GM10266 (cell line): Measurements from ENCODE around the gene BIRC7.

Source experiments
- DNase-seq: peaks from one replicate; pipeline ENCODE4 v3.0.0; 2012; ENCODE audit errors: extremely low spot score
- CTCF ChIP-seq: IDR thresholded peaks from 2 replicates; pipeline ENCODE4 v1.5.1; 2012; ENCODE audit warnings: mild to moderate bottlenecking, low read depth; ENCODE audit not compliant: control insufficient read depth, insufficient read depth; ENCODE audit errors: missing control alignments

Gene BIRC7

DNA sequence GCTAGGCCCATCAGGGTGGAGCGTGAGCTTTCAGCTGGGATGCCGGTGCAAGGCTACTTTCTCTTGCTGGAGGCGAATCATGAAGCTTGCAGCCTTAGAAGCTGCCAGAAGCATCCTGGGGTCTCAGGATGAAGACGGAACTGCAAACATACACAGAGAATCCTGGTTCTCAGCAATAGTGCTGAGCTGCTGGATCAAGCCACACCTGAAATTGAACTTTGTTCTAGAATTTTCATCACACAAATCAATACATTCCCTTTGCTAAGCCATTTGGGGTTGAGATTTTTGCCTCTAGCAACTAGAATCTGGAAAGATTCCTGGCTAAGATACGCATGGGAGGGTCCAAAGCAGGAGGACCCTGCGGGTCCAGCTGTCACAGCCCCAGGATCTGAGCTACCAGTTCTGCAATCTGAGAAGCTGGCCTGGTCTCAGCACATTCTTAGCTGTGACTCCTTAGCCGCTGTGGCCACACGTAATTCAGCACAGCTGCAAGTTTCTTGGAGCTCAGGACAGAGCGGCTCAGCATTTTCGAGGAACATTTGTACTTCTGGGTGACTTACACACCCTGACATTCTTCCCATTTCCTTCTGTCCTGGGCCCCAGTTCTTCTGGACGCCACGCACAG lies 30.3 kb downstream of the BIRC7 start:
- no peak for TF ChIP-seq CTCF
- DNase-seq: no peak

DNA sequence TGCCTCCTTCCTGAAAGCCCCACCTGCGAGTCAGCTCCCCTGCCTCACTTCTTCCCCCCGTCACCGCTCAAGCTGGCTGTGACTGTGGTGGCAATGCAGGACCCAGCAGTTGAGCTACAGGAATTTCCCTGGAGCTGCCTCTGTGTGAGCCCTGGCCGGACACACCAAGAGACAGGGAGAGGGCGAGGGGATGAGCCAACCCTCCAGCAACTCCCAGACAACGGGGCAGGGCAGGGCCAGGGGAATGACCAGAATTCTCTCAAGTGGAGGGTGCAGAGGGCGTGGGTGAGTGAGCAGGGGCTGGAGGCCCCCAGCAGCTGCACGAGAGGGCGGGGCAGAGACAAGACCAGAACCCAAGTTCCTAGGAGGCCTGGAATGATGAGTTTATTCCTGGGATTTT lies 32.0 kb downstream of the BIRC7 start:
- TF ChIP-seq CTCF: no peak
- no peak for DNase-seq

DNA sequence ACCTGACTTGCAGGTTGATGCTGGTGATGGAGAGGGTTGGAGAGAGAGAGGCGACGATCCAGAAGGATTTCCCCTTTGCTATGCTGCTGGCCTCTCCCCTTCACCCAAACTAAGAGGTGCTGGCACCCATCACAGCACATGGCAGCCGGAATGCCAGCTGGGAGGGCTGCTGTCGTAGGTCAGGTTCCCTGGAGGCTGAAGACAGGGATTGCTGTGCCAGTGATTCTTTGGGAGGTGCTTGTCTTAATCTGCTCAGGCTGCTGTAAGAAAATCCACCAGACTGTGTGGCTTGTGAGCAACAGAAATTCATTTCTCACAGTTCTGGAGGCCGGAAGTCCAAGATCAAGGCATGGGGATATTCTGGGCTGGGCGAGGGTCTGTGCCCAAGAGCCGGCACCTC lies 32.6 kb downstream of the BIRC7 start:
- no peak for TF ChIP-seq CTCF
- DNase-seq: no peak

GRCh38 chr20:63268671-63269439 lies 33.1 kb downstream of the BIRC7 start:
- no peak for DNase-seq
- no peak for TF ChIP-seq CTCF

DNA sequence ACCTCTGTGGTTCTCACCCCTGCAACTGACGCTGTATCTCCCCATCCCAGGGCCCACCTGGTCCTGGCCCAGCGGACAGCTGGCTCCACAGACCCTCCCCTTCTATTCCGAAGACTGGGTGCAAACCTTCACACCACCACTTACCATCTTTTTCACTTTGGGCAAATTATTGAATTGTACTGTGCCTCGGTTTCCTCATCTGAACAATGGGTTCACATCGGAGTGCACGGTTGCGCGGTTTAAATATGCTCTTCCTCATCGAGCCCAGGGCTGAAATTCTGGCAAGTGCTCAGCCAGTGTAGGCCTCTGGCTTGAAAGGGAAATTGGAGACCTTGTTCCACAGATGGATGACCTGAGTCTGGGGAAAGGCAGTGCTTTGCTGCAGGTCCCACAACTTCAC lies 34.0 kb downstream of the BIRC7 start:
- TF ChIP-seq CTCF: no peak
- no peak for DNase-seq

DNA sequence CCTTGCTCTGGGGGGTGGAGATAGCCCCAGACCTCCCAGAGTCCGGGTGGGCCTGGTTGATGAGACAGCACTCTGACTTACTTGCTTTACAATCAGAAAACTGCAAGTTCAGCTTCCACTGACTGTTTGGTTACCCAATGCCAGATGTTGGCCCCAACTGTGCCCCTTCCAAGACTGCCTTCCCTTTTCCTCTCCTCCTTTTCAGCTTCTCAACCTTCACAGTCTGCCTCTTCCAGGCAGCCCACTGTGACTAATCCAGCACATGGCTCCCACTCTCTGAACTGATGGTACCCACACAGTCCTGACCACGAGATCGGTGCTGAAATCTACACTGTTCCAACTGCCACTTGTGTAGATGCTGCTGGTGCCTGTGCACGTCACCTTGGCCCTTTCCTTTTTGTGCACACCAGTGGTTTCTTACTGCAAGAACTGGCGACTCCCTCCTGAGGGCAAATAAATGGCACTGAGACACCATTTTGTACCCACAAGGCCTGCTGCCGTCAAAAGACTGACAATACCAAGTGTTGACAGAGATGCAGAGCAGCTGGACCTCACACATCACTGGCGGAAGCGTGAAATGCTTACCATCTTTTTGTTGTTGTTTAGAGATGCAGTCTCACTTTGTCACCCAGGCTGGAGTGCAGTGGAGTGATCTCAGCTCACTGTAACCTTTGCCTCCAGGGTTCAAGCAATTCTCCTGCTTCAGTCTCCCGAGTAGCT lies 35.1 kb downstream of the BIRC7 start:
- TF ChIP-seq CTCF: no peak
- no peak for DNase-seq
